Thyroid gland (tissue), 4 donors: ENCODE data around the gene NCK1. TPM values are rescaled to one million over a fixed set of nuclear protein-coding genes. Genes with fewer than 3 reads are reported as not detected.

Experiments used
- DNase-seq, 2 donors: peaks; one replicate each; pipeline ENCODE4 v3.0.0-alpha.2; 2019
- H3K27ac ChIP-seq, 3 donors: fragments of 200-600 bp; sonication (generic); 1 replicate in 2 of 3; 2 replicates in 1 of 3; pipeline ENCODE4 v1.5.1; 2016 to 2019; ENCODE audit warnings: mild to moderate bottlenecking in 1 of 3, moderate library complexity in 1 of 3
- H3K27me3 ChIP-seq: fragments of 200-600 bp; sonication (generic); one replicate; pipeline ENCODE4 v1.5.1; 2019
- H3K36me3 ChIP-seq, 2 donors: fragments of 200-600 bp; sonication (generic); one replicate each; pipeline ENCODE4 v1.5.1; 2016 to 2019
- H3K4me1 ChIP-seq, 2 donors: fragments of 200-600 bp; sonication (generic); one replicate each; pipeline ENCODE4 v1.5.1; 2017 to 2019
- H3K4me3 ChIP-seq, 3 donors: fragments of 200-600 bp; sonication (generic); replicated peaks in 1 of 3; 1 replicate in 2 of 3; 2 replicates in 1 of 3; pipeline ENCODE4 v1.5.1; 2016; ENCODE audit warnings: mild to moderate bottlenecking in 1 of 3
- H3K9me3 ChIP-seq: fragments of 200-600 bp; sonication (generic); one replicate; pipeline ENCODE4 v1.5.1; 2017
- CTCF ChIP-seq, 6 experiments: fragments of 200-600 bp in 3 of 6; fragments of 450-650 bp in 3 of 6; sonication (generic) in 3 of 6; IDR thresholded peaks; one replicate each; pipeline ENCODE4 v1.5.1; 2016 to 2019; ENCODE audit warnings: antibody characterized with exemption in 6 of 6, mild to moderate bottlenecking in 2 of 6, inconsistent platforms in 1 of 6, moderate library complexity in 1 of 6
- POLR2A ChIP-seq, 2 donors: fragments of 450-650 bp; IDR thresholded peaks; one replicate each; pipeline ENCODE4 v1.6.1; 2017; ENCODE audit warnings: antibody characterized with exemption in 2 of 2, mild to moderate bottlenecking in 2 of 2, moderate library complexity in 1 of 2
- WGBS, 2 donors: methylation state at CpG; one replicate each; pipeline ENCODE4 v1.1.5; 2017; 5-methylcytosine and 5-hydroxymethylcytosine counted together
- intact Hi-C: fragments of 100-400 bp; cut with DNase I; formaldehyde crosslinking; loops from one replicate; pipeline ENCODE4 v1.15.1; 2023
- total RNA-seq, 4 donors: library from RNA; depleted of rRNA; stranded (reverse); fragments of >200 nt; gene quantifications; one replicate each; pipeline ENCODE4 v1.2.3, GENCODE V29; 2016

NCK1 gene
- total RNA-seq, 4 donors from 2014 or later = 46.1 to 64.4 (median 47.0) TPM

DNA sequence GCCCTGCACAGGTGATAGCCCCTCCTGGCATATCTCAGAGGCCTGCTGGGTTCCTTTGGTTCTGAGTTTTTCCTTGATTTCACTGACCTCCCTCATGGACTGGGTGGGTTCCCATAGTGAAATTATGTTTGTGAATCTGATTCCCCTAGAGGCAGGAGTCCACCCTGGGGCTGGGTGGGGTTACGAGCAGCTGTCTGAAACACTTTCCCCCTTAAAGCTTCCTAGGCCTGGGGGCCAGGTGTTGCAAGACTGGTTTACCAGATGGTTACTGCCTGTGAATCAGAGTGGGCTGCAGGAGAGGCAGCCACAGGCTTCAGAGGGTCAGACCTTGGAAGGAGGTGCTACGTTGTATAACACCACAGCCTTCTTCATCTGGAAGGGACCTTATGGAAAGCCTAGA lies 130.1 kb downstream of the NCK1 start:
- H3K4me3 ChIP-seq = no peak overlapping the region
- intact Hi-C loops = no loop called here
- DNase-seq = no peak
- WGBS, 2 donors = 94 to 98% methylated on average over 2 of the region's 2 CpGs
- no peak overlapping the region for H3K27ac ChIP-seq
- no peaks in the 10 kb centered on the region for H3K36me3 ChIP-seq
- peaks cover 14 to 24% of the 10 kb centered on the region in 2 donors for H3K4me1 ChIP-seq
- H3K27me3 ChIP-seq = no peaks in the 10 kb centered on the region
- no peak for TF ChIP-seq CTCF (IDR thresholded peaks at IDR 0.05)
- no peak for TF ChIP-seq POLR2A (IDR thresholded peaks at IDR 0.05)
- no peaks in the 10 kb centered on the region for H3K9me3 ChIP-seq

GRCh38 chr3:136994772-136995516 lies 132.9 kb downstream of the NCK1 start:
- Histone ChIP-seq H3K27me3 (no peaks in the 10 kb centered on the region), H3K36me3 (no peaks in the 10 kb centered on the region), H3K27ac (peak overlapping the region; percentile 61 to 90 (median 82)), H3K4me1 (peaks cover 14 to 24% of the 10 kb centered on the region in 2 donors), H3K9me3 (no peaks in the 10 kb centered on the region), H3K4me3 (no peak overlapping the region)
- DNase-seq = peak; percentile 91
- TF ChIP-seq CTCF (IDR thresholded peaks at IDR 0.05) (no peak), POLR2A (IDR thresholded peaks at IDR 0.05) (no peak)
- intact Hi-C loops = no loop called here
- WGBS, 2 donors = 38 to 47% methylated on average over 8 of the region's 8 CpGs

DNA sequence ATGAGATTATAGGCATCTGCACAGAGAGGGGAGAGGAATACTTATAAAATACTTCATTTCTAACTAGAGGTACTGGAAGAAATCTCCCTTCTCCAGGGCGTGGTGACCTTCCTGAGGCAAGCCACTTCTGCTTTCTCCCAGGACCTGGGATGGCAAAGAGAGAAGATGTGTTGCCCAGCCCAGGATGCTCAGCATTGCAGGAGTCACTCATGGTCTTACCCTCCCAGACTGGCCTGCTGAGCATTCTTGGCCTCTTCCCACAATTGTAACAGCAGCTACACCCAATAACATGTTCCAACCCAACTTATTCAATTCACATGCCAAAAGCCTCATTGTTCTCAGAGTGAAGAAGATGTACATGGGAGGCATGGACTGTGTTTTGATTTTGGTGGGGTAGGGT lies 133.6 kb downstream of the NCK1 start:
- intact Hi-C loops = no loop called here
- Histone ChIP-seq H3K27me3 (no peaks in the 10 kb centered on the region), H3K9me3 (no peaks in the 10 kb centered on the region), H3K36me3 (no peaks in the 10 kb centered on the region), H3K4me3 (no peak overlapping the region), H3K27ac (peak overlapping the region; percentile 61 to 90 (median 82)), H3K4me1 (peaks cover 14 to 24% of the 10 kb centered on the region in 2 donors)
- TF ChIP-seq CTCF (IDR thresholded peaks at IDR 0.05) (no peak), POLR2A (IDR thresholded peaks at IDR 0.05) (no peak)
- no peak for DNase-seq
- 100% methylated on average over 1 of the region's 1 CpG for WGBS, 2 donors

Other genes starting within 250 kb of the NCK1 start
- gene STAG1, start 109.8 kb upstream of the NCK1 start, total RNA-seq = 10 to 100 TPM; 50.5 to 68.8 (median 54.4) TPM
- gene SLC35G2, start 43.1 kb upstream of the NCK1 start, total RNA-seq = 10 to 100 TPM in 3 of 4 donors, 1 to 10 TPM in 1; 9.6 to 12.6 (median 11.5) TPM
- 1 to 10 TPM in 2 of 4 donors, under 1 TPM in 1, not detected in 1; 0.33 to 1.6 (median 1.6) TPM for gene IL20RB, start 95.8 kb downstream of the NCK1 start, total RNA-seq